Astrocyte of the hippocampus (primary cell): ENCODE measurements around the gene NAPB.
A peak's percentile ranks its signal among the peaks of the same experiment; 100 is the strongest.
"Not testable (repeated sequence)": the region's sequence is repeated elsewhere in the genome, so short reads cannot be mapped to it uniquely, and the experiment has no call there.

Experiments
- DNase-seq: peaks from one replicate; pipeline ENCODE4 v3.0.0; 2011; ENCODE audit warnings: low read depth, low spot score

NAPB gene

DNA sequence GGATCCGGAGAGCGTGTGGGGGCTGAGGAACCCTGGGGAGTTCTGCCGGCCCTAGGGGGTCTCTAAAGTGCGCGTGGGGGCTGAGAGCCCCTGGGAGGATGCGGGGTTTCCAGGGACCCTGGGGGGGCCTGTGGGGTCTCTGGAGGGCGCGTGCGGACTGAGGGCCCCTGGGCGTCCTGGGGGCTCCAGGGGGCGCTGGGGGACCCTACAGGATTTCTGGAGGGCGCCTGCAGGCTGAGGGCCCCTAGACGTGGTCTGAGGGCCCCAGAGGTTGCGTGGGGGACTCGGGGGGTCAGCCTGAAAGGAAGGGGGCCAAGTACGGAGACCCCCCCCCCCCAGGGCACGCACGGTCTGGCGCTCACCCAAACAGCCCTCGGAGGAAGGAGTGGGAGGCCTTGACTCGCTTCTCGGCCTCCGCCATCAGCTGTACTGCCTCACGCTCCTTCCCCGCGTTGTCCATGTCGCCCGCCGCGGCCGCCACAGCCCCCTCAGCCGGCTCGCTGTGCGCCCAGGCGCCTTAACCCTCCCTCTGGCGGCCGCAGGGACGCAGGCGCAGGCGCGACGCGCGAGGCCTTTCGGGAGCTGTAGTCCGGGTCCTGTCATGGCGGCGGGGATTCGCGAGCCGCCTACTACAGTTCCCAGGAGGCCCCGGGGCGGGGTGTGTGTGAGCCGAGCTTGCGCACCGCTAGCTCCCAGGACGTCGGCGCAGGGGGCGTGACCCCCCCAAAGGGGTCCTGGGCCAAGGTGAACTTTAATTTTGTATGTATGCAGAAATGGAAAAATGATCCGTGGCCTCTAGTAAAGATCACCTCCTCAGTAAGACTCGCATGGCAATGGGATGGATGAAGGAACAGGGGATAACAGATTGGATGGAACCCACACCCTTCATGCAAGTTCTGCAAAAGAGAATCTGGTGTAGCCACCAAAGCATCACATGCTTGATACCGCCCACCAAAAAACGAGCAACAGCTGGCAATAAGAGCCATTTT, at the start of gene NAPB:
Gene NAPB (minus strand): TSS at position 546 of the 989 bp plus-strand sequence. CDS start 86 bp downstream, at position 460.
- DNase-seq, result peak; percentile 97

DNA sequence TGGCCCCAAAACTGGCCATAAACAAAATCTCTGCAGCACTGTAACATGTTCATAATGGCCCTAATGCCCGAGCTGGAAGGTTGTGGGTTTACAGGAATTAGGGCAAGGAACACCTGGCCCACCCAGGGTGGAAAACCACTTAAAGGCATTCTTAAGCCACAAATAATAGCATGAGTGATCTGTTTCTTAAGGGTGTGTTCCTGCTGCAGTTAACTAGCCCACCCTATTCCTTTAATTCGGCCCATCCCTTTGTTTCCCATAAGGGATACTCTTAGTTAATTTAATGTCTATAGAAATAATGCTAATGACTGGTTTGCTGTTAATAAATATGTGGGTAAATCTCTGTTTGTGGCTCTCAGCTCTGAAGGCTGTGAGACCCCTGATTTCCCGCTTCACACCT, 45.7 kb upstream of the NAPB start:
- not testable (repeated sequence) for DNase-seq

DNA sequence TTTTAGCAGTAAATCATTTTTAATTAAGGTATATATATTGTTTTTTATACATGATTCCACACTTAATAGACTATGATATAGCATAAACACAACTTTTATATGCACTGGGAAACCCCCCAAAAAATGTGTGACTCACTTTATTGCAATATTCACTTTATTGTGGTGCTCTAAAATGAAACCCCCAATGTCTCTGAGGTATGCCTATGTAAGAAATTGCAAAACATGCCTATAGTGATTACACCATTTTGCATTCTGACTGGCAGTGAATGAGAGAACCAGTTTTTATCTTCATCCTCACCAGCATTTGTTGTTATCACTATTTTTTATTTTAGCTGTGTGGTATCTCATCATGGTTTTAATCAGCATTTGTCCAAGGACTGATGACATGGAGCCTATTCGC, 39.9 kb upstream of the NAPB start:
- DNase-seq, result no peak

DNA sequence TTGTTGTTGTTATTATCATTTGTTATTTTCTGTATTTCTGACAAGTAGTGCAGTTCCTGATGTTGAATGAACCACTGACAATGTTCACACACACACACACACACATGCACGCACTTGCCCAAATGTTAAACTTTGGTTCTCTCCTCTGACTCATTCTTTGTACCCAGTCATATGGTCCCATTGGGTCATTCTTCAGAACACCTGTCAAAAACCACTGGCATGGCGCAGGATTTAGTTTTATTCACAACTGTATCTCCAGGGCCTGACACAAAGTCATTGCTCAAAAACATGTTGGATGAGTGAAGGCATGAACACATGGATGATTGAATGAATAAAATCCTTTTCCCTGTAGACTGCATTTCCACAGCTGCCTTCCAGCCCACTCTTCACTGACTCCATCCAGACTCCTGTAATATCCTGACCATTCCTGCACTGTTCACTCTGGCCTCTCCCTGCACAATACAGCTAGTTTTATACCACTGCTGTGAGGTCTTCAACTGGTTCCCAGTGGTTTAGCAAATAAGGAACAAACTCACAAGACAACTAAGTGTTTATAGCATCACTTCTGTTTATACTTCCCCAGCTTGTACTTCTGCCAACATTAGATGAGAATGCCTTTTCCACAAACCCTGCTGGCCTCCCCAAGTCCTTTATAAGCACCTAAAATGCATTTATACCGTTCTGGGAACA, 38.3 kb upstream of the NAPB start:
- no peak for DNase-seq

DNA sequence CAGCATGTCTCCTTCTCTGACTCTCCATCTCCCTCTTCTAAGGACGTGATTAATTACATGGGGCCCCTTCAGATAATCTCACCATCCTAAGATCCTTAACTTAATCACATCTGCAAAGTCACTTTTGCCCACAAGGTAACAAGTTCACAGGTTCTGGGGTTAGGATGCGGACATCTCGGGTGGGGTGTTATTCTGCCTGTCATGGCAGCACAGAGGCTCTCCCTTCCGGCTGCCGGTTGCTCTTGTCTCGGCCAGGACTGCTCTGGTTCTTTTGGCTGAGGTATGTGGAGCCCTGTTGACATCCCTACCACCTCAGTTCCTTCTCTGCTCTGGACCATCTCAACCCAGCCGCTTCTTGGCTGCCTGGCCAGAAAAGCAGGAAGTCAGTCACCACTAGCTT, 35.6 kb upstream of the NAPB start:
- DNase-seq, result no peak

DNA sequence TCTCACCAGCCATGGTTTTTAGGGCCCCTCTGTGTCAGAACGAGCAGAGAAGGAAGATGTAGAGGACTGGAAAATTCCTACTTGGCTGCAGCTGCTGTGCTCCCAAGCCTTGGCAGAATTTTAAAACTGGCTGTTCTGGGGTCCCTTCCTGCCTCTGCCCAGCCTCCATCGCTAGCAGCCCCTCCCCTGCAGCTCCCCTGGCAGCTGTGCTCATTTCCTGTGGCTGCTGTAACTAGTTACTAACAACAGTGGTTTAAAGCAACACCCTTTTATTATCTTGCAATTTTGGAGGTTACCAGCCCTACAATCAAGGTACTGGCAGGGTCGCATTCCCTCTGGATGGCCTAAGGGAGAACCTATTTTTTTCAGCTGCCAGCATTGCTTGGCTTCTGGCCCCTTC, 35.1 kb upstream of the NAPB start:
- DNase-seq, result no peak

DNA sequence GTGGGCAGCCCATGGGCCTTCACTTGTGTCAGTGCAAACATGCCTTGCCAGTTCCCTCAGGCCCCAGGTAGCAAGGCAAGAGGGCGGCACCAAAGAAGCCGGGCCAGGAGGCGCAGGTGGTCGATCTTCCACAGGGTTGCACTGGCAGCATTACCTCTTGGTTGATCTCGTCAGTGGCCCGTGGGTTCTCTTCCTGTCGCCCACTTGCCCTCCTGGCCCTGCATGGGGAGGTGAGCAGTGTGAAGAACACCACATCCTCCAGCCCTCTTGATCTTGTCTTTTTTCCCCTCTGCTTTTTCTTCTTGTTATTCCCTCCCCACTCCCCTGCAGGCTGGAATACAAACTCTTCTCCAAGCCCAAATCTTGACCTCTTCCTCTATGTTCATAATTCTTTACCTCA, 34.4 kb upstream of the NAPB start:
- no peak for DNase-seq

DNA sequence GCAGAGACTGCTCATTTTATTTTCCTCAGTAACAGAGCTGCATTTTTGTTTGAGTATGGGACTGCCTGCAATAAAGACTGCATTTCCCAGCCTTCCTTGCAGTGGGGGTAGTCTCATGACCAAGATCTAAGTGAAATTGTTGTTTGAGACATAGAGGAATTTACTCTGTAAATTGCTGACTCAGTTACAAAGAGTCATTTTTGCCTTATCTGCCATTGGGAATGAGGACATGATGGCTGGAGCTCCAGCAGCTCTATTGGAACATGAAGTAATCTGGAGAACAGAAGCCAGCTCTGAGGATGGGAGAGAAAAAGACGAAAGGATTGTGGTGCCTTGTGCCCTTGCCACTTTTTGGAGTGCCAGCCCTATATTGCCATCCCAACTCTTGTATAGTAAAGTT, 33.5 kb upstream of the NAPB start:
- no peak for DNase-seq

DNA sequence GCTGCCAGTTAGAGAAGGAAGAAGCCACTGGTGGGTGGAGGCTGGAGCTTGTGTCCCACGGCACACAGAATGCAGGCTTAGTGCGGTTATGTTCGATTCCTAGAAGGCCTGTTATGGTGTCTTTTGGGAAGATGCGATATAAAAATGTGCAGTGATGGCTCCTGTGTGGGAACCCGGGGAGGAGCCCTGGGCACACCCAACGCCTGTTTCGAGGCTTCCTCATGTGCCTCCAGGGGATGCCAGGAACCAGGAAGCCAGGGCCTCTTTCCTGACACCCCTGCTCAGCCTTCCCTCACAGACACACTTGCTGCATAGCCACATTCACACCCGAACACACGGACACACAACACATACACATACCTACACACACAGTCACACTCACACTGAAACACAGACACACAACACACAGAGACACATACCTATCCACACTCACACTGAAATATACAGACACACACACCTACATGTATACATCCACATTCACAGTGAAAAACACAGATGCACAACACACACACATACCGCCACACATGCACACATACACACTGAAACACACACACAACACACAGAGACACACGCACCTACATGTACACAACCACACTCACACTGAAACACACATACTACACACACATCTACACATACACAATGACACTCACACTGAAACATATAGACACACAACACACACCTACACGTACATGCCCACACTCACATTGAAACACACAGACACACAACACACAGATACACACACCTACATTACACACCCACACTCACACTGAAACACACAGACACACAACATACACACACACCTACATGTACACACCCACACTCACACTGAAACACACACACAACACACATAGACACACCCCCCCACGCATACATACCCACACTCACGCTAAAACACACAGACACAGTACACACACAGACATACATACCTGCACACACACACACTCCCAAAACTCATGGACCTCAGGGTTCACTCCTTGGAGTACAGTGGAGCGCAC, 32.6 kb upstream of the NAPB start:
- DNase-seq, result no peak

DNA sequence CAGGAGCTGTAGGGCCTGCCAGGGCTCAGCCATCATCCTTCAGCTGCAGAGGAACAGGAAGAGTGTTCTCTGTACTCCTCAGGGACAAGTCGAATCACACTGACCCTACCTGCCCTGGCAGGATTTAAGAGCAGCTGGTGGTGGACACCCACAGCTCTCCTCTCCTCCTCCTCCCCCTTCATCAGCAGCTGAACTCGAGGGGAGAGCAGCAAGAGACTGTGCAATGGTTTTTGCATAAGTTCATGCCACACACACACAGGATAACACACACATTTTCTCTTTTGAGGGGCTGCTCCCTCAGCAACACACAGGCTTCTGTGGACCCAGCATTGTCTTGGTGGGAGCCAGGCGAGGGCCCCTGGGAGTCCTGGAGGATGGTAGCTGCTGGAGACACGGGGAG, 31.5 kb upstream of the NAPB start, which contains the start of gene CST11:
Gene CST11 (minus strand): TSS at position 101 of the 400 bp plus-strand sequence. CDS start 65 bp downstream, at position 36.
- no peak for DNase-seq

DNA sequence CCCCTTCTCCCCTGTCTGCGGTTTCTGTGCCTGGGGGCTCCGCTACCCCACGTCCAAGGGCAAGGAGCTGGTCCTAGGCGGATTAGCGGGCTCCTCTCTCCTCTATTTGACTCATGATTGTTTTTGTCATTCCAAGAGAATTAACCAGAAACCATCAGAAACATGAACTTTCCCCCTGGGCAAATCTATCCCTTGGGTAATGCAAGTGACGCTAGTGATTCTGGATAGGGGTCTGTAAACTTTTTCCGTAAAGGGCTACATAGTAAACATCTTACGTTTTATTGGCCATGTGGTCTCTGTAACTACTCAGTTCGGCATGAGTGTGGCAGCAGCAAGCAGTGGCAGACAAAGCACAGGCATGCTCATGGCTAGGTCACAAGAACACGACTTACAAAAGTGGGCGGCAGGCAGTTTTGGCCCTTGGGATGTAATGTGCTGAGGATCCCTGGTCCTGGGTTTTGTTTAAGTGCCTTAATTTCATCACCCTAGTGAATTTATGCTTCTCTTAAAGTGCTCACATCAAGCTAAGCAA, 30.7 kb upstream of the NAPB start:
- no peak for DNase-seq

DNA sequence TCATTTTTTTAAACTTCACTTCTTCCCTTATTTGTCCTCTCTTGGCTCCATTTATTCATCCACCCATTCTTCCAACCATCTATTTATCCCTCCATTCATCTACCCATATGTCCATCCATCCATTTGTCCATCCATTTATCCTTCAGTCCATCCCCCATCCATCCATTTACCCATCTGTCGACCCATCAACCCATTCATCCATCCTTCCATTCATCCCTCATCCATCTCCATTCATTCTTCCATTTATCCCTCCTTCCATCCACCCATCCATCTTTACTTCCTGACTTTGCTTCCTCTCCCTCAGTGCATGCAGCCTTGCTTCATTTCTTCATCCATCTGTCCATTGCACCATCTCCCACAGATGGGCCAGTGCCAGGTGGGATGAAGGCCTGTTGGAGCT, 29.6 kb upstream of the NAPB start:
- DNase-seq, result no peak

DNA sequence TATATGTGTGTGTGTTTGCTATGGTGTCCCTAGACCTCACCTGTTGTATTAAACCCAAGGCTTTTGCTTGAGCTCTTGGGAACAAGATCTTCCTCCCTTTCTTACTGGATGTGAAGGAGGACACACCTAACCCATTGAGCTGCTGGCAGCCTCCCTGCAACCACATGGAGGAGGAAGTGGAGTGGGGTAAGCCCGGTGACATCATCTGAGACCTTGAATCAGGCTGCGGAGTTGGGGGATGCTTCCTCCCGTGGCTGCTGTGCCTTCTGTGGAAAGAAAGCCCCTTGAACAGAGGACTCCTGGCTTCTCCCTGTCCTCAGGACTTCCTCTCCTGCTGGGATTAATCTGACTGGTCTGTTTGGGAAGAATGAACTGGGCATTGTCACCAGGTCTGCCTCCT, 28.1 kb upstream of the NAPB start:
- DNase-seq, result no peak

DNA sequence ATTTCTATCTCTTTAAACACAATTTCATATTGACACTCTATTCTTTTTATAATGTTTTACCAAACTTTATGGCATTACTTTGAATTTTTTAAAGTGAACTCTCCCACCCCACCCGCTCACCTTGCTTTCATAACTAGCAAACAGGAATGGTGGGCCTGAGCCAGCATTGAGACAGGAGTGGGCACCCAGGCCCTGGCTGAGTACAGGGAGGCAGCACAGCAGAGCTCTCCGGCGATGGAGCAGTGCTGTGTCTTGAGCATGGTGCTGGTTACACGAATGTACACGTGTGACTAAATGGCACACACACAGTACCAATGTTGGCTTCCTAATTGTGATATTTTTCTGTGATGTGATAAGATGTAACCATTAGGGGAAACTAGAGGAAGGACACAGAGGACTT, 26.9 kb upstream of the NAPB start:
- no peak for DNase-seq

DNA sequence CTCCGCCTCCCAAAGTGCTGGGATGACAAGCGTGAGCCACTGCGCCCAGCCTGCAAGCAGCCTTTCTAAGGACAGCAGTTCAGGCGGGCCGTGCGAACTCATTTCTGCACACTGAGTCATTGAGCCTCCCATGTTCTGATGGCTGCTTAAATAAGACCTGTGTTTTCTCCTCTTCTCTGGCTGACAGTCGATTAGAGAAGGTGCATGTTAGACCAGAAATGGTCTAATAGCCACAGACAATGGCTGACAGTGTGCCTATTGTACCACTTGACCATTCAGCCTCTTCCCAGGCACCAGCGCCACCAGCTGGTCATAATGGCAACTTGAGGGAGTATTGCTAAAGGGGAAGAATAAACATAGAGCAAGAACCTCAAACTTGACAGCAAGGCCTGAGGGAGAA, 25.2 kb upstream of the NAPB start:
- DNase-seq, result peak; percentile 38

DNA sequence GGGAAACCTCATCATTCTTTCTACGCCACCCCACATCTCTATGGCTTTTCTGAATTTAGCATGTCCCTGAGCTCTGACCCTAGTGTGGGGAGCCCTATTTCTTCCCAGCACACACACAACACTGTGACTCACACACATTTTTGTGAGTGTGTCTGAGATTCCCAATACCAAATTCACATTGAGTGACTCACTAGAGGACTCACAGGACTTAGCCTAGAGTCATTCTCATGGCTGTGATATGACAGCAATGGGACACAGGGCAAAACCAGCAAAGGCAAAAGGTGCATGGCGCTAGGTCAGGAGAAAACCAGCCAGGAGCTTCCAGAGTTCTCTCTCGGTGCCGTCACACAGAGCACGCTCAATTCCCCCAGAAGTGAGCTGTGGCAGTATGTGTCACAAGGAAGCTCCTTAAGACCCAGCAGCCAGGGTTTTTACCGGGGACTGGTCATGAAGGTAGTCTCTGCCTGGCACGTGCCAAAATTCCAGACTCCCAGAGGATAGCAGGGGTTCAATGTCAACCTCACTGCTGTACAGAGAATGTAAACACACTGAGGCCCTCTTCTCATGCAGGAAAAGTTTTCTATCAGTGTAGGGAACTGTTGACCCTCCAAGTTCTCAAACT, 24.4 kb upstream of the NAPB start:
- peak; percentile 68 for DNase-seq

DNA sequence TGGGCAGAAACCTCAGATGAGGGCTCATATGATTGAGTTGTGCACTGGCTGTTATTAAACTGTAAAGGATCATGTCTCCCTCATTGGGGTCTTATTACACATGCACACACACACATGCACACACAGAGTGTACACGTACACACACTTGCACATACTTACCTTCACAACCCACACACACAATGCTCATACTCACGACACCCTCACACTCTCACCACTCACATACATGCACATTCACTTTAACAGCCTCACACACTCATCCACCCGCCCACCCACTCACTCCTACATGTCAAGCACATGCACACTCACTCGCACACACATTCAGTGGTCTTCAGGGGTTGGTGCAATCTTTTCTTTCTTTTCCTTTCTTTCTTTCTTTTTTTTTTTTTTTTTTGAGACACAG, 23.6 kb upstream of the NAPB start:
- no peak for DNase-seq

DNA sequence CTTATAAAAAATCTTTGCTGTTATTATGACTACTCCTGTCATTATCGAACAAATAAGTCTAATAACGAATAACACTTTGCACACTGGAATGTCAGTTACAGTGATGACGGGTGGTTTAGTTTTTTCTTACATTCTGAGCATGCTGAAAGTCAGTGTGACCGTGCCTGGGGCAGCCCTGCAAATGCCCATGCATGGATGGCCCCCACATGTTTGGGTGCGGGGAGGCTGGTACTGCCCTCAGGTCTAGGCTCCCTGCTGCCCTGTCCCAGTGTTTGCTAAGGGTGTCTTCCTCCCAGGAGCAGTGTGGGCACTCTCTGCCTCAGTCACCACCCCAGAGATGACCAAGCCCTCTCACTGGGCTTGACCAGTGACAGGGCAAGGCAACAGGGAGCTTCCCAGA, 21.1 kb upstream of the NAPB start:
- DNase-seq, result no peak

DNA sequence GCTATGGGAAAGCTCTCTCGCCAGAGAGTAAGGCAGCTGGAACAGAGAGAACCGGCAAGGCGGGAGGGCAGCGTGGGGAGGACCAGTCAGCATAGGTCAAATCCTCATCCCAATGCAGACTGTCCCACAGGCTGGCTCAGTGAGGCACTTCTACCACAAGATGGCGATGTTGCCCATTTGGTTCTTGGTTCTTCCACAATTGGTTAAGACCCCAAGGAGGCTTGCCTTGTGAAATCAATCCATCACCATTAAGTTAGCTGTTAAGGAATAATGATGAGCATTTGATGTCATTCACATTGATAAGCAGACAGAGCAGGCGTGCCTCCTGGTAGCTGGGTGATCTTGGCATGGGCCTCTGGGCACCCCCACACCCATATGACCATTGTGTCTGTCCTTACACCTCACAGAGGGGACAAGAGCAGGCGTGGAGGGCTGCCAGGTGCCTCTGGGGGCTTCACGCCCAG, 20.6 kb upstream of the NAPB start:
- peak; percentile 81 for DNase-seq

DNA sequence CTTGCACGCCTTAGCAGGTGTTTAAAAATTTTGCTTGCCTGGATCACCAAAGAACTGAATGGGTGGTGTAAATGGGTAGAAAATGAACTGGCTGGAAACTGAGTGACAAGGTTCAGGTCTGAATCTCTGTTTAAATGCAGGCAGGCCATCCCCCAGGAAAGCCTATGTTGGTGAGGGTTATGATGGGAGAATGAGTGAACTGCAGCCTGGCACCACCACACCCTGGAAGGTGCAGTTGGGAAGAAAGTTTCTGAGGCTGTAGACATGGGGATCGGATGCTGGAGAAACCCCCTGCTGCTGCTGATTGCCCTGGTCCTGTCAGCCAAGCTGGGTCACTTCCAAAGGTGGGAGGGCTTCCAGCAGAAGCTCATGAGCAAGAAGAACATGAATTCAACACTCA, 18.7 kb upstream of the NAPB start:
- no peak for DNase-seq

DNA sequence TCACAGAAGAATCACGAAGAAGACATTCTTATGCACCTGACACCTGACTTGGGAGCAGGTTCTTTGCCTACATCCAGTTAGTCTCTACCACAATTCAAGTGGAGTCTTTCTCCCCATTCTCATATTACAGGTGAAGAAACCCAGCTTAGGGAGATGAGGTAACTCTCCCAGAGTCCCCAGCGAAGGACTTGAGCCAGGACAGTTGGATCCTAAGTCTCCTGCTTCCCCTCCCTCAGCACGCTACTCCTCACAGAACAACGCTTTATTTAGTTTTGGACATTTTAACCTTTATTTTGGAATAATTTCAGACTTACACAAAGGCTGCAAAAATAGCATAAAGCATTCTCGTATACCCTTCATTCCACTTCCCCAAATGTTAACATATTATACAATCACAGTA, 17.4 kb upstream of the NAPB start:
- DNase-seq, result no peak
